ENCODE data around the gene ZNF30. TPM values are rescaled to one million over a fixed set of nuclear protein-coding genes. Genes with fewer than 3 reads are reported as not detected.

The ZNF30 gene
- total RNA-seq (ENCODE audit: low replicate concordance): 7.6 and 10.3 TPM in 2 replicates

DNA sequence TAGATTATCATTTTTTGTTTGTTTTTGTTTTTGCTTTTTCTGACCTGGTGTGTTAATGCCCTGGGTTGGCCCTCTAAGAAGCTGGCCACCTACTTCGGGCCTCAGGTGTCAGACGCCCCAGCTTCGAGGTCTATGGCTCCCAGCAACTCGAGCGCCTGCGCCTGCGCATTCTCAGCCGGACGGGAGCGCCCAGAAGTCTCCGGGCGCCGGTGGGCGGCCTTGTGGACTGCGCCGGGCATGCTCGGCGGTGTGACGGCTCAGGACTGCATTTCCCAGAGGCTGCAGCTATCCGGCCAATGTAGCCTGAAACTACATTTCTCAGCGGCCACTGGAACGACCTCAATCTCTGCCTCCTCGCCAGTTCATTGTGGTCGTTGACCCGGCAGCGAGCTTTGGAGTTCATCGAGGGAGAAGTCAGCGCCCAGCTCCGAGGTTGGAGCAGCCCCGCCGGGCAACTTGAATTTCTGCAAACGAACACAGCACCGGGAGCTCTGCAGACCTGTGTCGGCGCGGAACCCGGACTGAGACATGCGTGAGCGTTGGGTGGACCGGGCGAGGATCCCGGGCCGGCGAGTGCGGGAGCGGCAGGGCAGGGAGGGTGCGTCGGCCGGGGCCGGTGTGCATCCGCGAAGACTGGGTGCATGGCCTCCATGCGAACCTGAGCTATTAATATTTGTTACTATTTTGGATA lies at the start of gene ZNF30:
Gene ZNF30 (plus strand): TSS at position 219 of the 691 bp plus-strand sequence. CDS start 3,045 bp downstream, outside the sequence.
- H3K9me3 Mint-ChIP-seq: peaks cover 7% of the 10 kb centered on the region
- Histone ChIP-seq H3K4me1 (peaks cover 5% of the 10 kb centered on the region), H3K9ac (peak within 1 kb of the TSS; percentile 49), H3K9me3 (ENCODE audit: low read depth) (no peaks in the 10 kb centered on the region), H3K27me3 (peaks cover 7% of the 10 kb centered on the region), H2AFZ (replicated peaks) (peak within 1 kb of the TSS; percentile 84), H3K4me3 (peak within 1 kb of the TSS; percentile 72), H3K36me3 (peaks cover under 1% of the 10 kb centered on the region), H3K27ac (no peak within 1 kb of the TSS), H3K79me2 (ENCODE audit: low read depth) (peaks cover 6% of the 10 kb centered on the region), H3F3A (ENCODE audit: low read depth) (peaks cover 6% of the 10 kb centered on the region), H3K4me2 (peak within 1 kb of the TSS; percentile 82), H4K20me1 (ENCODE audit: low read depth) (no peaks in the 10 kb centered on the region)
- H3K27me3 Mint-ChIP-seq (ENCODE audit: insufficient read depth, low read depth): no peaks in the 10 kb centered on the region
- peak within 1 kb of the TSS; percentile 94 for H3K4me3 Mint-ChIP-seq
- peaks cover 14% of the 10 kb centered on the region for H3K36me3 Mint-ChIP-seq
- H3K27ac Mint-ChIP-seq: peak within 1 kb of the TSS; percentile 66
- peak; percentile 96 for DNase-seq (ENCODE audit: low spot score)
- peaks cover 4% of the 10 kb centered on the region for H3K4me1 Mint-ChIP-seq
- TF ChIP-seq EZH2 (IDR thresholded peaks at IDR 0.05): no peak
- no peak for TF ChIP-seq EZH2phosphoT487 (IDR thresholded peaks at IDR 0.05)
- TF ChIP-seq, protein P1, sequence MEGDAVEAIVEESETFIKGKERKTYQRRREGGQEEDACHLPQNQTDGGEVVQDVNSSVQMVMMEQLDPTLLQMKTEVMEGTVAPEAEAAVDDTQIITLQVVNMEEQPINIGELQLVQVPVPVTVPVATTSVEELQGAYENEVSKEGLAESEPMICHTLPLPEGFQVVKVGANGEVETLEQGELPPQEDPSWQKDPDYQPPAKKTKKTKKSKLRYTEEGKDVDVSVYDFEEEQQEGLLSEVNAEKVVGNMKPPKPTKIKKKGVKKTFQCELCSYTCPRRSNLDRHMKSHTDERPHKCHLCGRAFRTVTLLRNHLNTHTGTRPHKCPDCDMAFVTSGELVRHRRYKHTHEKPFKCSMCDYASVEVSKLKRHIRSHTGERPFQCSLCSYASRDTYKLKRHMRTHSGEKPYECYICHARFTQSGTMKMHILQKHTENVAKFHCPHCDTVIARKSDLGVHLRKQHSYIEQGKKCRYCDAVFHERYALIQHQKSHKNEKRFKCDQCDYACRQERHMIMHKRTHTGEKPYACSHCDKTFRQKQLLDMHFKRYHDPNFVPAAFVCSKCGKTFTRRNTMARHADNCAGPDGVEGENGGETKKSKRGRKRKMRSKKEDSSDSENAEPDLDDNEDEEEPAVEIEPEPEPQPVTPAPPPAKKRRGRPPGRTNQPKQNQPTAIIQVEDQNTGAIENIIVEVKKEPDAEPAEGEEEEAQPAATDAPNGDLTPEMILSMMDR (IDR thresholded peaks at IDR 0.05): no peak

DNA sequence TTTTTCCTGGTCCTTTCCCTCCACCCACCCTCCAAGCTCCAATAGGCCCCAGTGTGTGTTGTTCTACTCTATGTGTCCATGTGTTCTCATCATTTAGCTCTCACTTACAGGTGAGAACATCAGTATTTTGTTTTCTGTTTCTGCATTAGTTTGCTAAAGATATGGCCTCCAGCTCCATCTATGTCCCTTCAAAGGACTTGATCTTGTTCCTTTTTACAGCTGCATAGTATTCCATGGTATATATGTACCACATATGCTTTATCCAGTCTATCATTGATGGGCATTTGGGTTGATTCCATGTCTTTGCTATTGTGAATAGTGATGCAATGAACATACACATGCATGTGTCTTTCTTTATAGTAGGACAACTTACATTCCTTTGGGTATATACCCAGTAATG lies 47.1 kb upstream of the ZNF30 start:
- no peaks in the 10 kb centered on the region for H3K27me3 Mint-ChIP-seq (ENCODE audit: insufficient read depth, low read depth)
- H3K27ac Mint-ChIP-seq: no peak overlapping the region
- H3K4me3 Mint-ChIP-seq: no peak overlapping the region
- H3K4me1 Mint-ChIP-seq: no peaks in the 10 kb centered on the region
- TF ChIP-seq EZH2 (IDR thresholded peaks at IDR 0.05): no peak
- TF ChIP-seq, protein P1 (IDR thresholded peaks at IDR 0.05): no peak
- no peak for TF ChIP-seq EZH2phosphoT487 (IDR thresholded peaks at IDR 0.05)
- no peak overlapping the region for H3K27ac ChIP-seq
- no peaks in the 10 kb centered on the region for H3K9me3 ChIP-seq (ENCODE audit: low read depth)
- no peak overlapping the region for H2AFZ ChIP-seq (replicated peaks)
- no peaks in the 10 kb centered on the region for H3F3A ChIP-seq (ENCODE audit: low read depth)
- no peak overlapping the region for H3K9ac ChIP-seq
- peaks cover 3% of the 10 kb centered on the region for H3K27me3 ChIP-seq
- H3K4me3 ChIP-seq: no peak overlapping the region
- no peak overlapping the region for H3K4me2 ChIP-seq
- no peak for DNase-seq (ENCODE audit: low spot score)
- no peaks in the 10 kb centered on the region for H3K4me1 ChIP-seq
- H3K79me2 ChIP-seq (ENCODE audit: low read depth): no peaks in the 10 kb centered on the region
- H3K9me3 Mint-ChIP-seq: peaks cover 9% of the 10 kb centered on the region
- no peaks in the 10 kb centered on the region for H4K20me1 ChIP-seq (ENCODE audit: low read depth)
- no peaks in the 10 kb centered on the region for H3K36me3 Mint-ChIP-seq
- no peaks in the 10 kb centered on the region for H3K36me3 ChIP-seq

DNA sequence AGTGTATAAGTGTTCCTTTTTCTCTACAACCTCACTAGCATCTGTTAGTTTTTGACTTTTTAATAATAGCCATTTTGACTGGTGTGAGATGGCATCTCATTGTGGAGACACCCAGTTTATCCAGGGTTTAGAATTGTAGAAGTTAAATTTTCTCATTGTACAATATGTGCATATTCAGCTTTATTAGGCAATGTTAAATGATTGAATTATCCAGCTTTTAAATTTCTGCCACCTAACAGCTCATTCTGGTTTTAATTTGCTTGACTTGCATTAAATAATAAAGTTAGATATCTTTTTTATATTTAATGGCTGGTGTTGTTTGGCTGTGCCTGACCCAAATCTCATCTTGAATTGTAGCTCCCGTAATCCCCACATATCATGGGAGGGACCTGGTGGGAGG lies 46.7 kb upstream of the ZNF30 start:
- peaks cover 5% of the 10 kb centered on the region for H3K9me3 ChIP-seq (ENCODE audit: low read depth)
- Mint-ChIP-seq H3K27ac (no peak overlapping the region), H3K27me3 (ENCODE audit: insufficient read depth, low read depth) (no peaks in the 10 kb centered on the region), H3K4me3 (no peak overlapping the region), H3K4me1 (no peaks in the 10 kb centered on the region), H3K9me3 (peaks cover 14% of the 10 kb centered on the region), H3K36me3 (no peaks in the 10 kb centered on the region)
- no peaks in the 10 kb centered on the region for H3K79me2 ChIP-seq (ENCODE audit: low read depth)
- TF ChIP-seq, protein P1 (IDR thresholded peaks at IDR 0.05): no peak
- no peak for TF ChIP-seq EZH2 (IDR thresholded peaks at IDR 0.05)
- TF ChIP-seq EZH2phosphoT487 (IDR thresholded peaks at IDR 0.05): no peak
- no peak overlapping the region for H3K9ac ChIP-seq
- no peaks in the 10 kb centered on the region for H4K20me1 ChIP-seq (ENCODE audit: low read depth)
- H2AFZ ChIP-seq (replicated peaks): no peak overlapping the region
- H3K4me1 ChIP-seq: no peaks in the 10 kb centered on the region
- H3K27ac ChIP-seq: no peak overlapping the region
- no peak overlapping the region for H3K4me2 ChIP-seq
- H3K27me3 ChIP-seq: peaks cover 3% of the 10 kb centered on the region
- DNase-seq (ENCODE audit: low spot score): no peak
- no peaks in the 10 kb centered on the region for H3F3A ChIP-seq (ENCODE audit: low read depth)
- H3K4me3 ChIP-seq: no peak overlapping the region
- H3K36me3 ChIP-seq: no peaks in the 10 kb centered on the region

Measured in neural progenitor cell (in vitro differentiated cells).